ENCODE data around the gene CCT8. TPM values are rescaled to one million over a fixed set of nuclear protein-coding genes. Genes with fewer than 3 reads are reported as not detected.

The CCT8 gene
- total and polyA plus RNA-seq, 2 of the 4 experiments (the other 2 are of a cell fraction) = 172 to 192 TPM

- no peak overlapping the region for H3K23ac ChIP-seq (ENCODE audit: low read depth, low read length)
- dilution Hi-C loops (cut with HindIII; ENCODE audit: low sequenced_read_pairs, unreplicated experiment) = no loop called here
- TF ChIP-seq RFX5 (IDR thresholded peaks at IDR 0.05; ENCODE audit: low read depth, low read length) = no peak
- no peak for TF ChIP-seq RCOR1 (IDR thresholded peaks at IDR 0.05; ENCODE audit: insufficient replicate concordance, low read length)
- no peak for TF ChIP-seq CEBPB (IDR thresholded peaks at IDR 0.05; ENCODE audit: low read depth, low read length)
- no peak for TF ChIP-seq MAZ (IDR thresholded peaks at IDR 0.05; ENCODE audit: borderline replicate concordance, low read depth, low read length)
- no peak for TF ChIP-seq POLR2A (IDR thresholded peaks at IDR 0.05; ENCODE audit: low read depth, low read length)
- TF ChIP-seq BHLHE40 (IDR thresholded peaks at IDR 0.05; ENCODE audit: low read depth, low read length) = no peak
- TF ChIP-seq SMC3 (IDR thresholded peaks at IDR 0.05; ENCODE audit: low read depth, low read length) = no peak
- no peak for TF ChIP-seq FOS (IDR thresholded peaks at IDR 0.05; ENCODE audit: low read depth, low read length)
- no peak for TF ChIP-seq RAD21 (IDR thresholded peaks at IDR 0.05; ENCODE audit: low read length)
- TF ChIP-seq USF2 (IDR thresholded peaks at IDR 0.05; ENCODE audit: low read depth, low read length) = no peak
- no peak for TF ChIP-seq ELK1 (IDR thresholded peaks at IDR 0.05; ENCODE audit: borderline replicate concordance, low read depth, low read length)
These were observed 18.4 kb downstream of the CCT8 start for GRCh38 chr21:29055080-29055479.

More at GRCh38 chr21:29055080-29055479, 18.4 kb downstream of the CCT8 start:
- ChIA-PET POLR2A (ENCODE audit: unreplicated experiment) (no interaction called here), CTCF (no interaction called here)
- no peak overlapping the region for H2BK120ac ChIP-seq (ENCODE audit: low read depth, low read length)
- no peak overlapping the region for H3K56ac ChIP-seq (ENCODE audit: extremely low read depth, insufficient read depth, low read length)
- H3K79me1 ChIP-seq (ENCODE audit: low read depth in 1 of 2, low read length in 2 of 2) = peaks cover 3 to 17% of the 10 kb centered on the region in 2 experiments; a peak in 2 of 4 replicates
- H2BK5ac ChIP-seq (ENCODE audit: low read depth, low read length, poor library complexity, severe bottlenecking) = no peak overlapping the region
- H3K9ac ChIP-seq (ENCODE audit: low read depth, low read length) = no peak overlapping the region
- ATAC-seq (ENCODE audit: low read depth) (no peak), DNase-seq (no peak)
- intact Hi-C loops (cut with micrococcal nuclease) = no loop called here
- no peak overlapping the region for H4K91ac ChIP-seq (ENCODE audit: insufficient read depth, low read depth, low read length)
- H3K18ac ChIP-seq (ENCODE audit: low read depth, low read length) = no peak overlapping the region
- no peak overlapping the region for H3K4me2 ChIP-seq (ENCODE audit: low read depth, low read length)
- H4K20me1 ChIP-seq (ENCODE audit: insufficient read depth, low read length) = no peaks in the 10 kb centered on the region
- H3K27me3 ChIP-seq (ENCODE audit: control insufficient read depth, insufficient read depth, low read length) = no peaks in the 10 kb centered on the region
- peaks cover 8% of the 10 kb centered on the region; the same call in 1 of the 2 replicates for H3K4me1 ChIP-seq (ENCODE audit: control insufficient read depth, insufficient read depth, low read length)
- in situ Hi-C loops (cut with MboI; ENCODE audit: low sequenced_read_pairs) = no loop called here
- no peak overlapping the region for H3K4me3 ChIP-seq (ENCODE audit: insufficient read depth, low read depth, low read length)
- H2AFZ ChIP-seq (replicated peaks; ENCODE audit: low read length, poor library complexity) = no peak overlapping the region
- H3K27ac ChIP-seq (ENCODE audit: insufficient read depth, low read length) = no peak overlapping the region
- no peak overlapping the region for H2BK15ac ChIP-seq (ENCODE audit: low read depth, low read length)
- no peaks in the 10 kb centered on the region for H3K9me3 ChIP-seq (ENCODE audit: control insufficient read depth, insufficient read depth, low read length)
- no peak overlapping the region for H2BK20ac ChIP-seq (ENCODE audit: low read depth, low read length)
- no peak overlapping the region for H4K8ac ChIP-seq (ENCODE audit: low read depth in 2 of 2, low read length in 2 of 2)
- H2AK9ac ChIP-seq (replicated peaks; ENCODE audit: low read depth, low read length, poor library complexity) = no peak overlapping the region
- no peak overlapping the region for H3K4ac ChIP-seq (ENCODE audit: low read depth, low read length)
- no TSS peak for BruUV-seq (replicated peaks)
- no peaks in the 10 kb centered on the region for H3K9me1 ChIP-seq (ENCODE audit: insufficient read depth, low read length)
- no peak overlapping the region for H3K14ac ChIP-seq (replicated peaks; ENCODE audit: low read depth, low read length)
- H2AK5ac ChIP-seq (ENCODE audit: low read depth, low read length) = no peak overlapping the region
- WGBS, 2 experiments (ENCODE audit: extremely low coverage in 2 of 2, insufficient read length in 1 of 2) = no CpG with 5 or more reads among the region's 5 CpGs
- H3K36me3 ChIP-seq (ENCODE audit: control insufficient read depth, insufficient read depth, low read length) = peaks cover 56% of the 10 kb centered on the region
- H4K5ac ChIP-seq (ENCODE audit: low read depth, low read length) = no peak overlapping the region

Measured in IMR-90 (cell line).